Right lung (tissue), 5 donors: ENCODE results near the gene EPB41L1. TPM values are rescaled to one million over a fixed set of nuclear protein-coding genes. Genes with fewer than 3 reads are reported as not detected.

ENCODE experiments used
- DNase-seq, 2 donors: peaks; one replicate each; pipeline ENCODE4 v3.0.0-alpha.2; 2013
- polyA plus RNA-seq, 5 donors: library from polyadenylated mRNA; unstranded; fragments of 120-200 nt; gene quantifications; one replicate each; pipeline versions ENCODE4 v1.2.1 to v1.2.3, GENCODE V29; 2013; ENCODE audit warnings: inconsistent platforms in 1 of 5, low replicate concordance in 1 of 5; ENCODE audit not compliant: insufficient read length in 5 of 5, insufficient read depth in 1 of 5

EPB41L1 gene
- polyA plus RNA-seq, 5 donors = 32.2 to 39.0 (median 37.3) TPM

GRCh38 chr20:36259177-36260061, 104.9 kb downstream of the EPB41L1 start:
- no peak for DNase-seq

- DNase-seq = no peak
These were observed 105.8 kb downstream of the EPB41L1 start for GRCh38 chr20:36260316-36260715.

GRCh38 chr20:36261389-36262105, 107.0 kb downstream of the EPB41L1 start:
- no peak for DNase-seq

GRCh38 chr20:36262440-36262839, 107.9 kb downstream of the EPB41L1 start:
- no peak for DNase-seq

- DNase-seq = no peak
These were observed 110.1 kb downstream of the EPB41L1 start for GRCh38 chr20:36264426-36265246.

- DNase-seq = no peak
These were observed 111.6 kb downstream of the EPB41L1 start for GRCh38 chr20:36266189-36266588.

- no peak for DNase-seq
These were observed 113.3 kb downstream of the EPB41L1 start for GRCh38 chr20:36267605-36268381.

GRCh38 chr20:36268440-36269342, 114.2 kb downstream of the EPB41L1 start:
- no peak for DNase-seq

GRCh38 chr20:36269507-36269906, 115.0 kb downstream of the EPB41L1 start:
- no peak for DNase-seq

GRCh38 chr20:36270744-36271638, 116.5 kb downstream of the EPB41L1 start:
- DNase-seq = no peak

GRCh38 chr20:36271639-36272546, 117.4 kb downstream of the EPB41L1 start:
- no peak for DNase-seq

- DNase-seq = no peak
These were observed 118.1 kb downstream of the EPB41L1 start for GRCh38 chr20:36272547-36273220.

GRCh38 chr20:36273414-36274180, 119.1 kb downstream of the EPB41L1 start:
- DNase-seq = no peak

GRCh38 chr20:36274181-36274841, 119.8 kb downstream of the EPB41L1 start:
- no peak for DNase-seq

GRCh38 chr20:36275011-36275410, 120.5 kb downstream of the EPB41L1 start:
- no peak for DNase-seq
